IMR-90 (cell line): ENCODE results near the gene SAMD7. TPM values are rescaled to one million over a fixed set of nuclear protein-coding genes. Genes with fewer than 3 reads are reported as not detected.

Experiments used
- ATAC-seq: fragments of 200-7000 bp; cut with Tn5 transposase; 2 replicates; pipeline ENCODE4 v1.9.1; 2020; ENCODE audit warnings: low read depth, mild to moderate bottlenecking, moderate library complexity
- BruUV-seq: library from RNA; stranded (reverse); fragments of 400-500 nt; replicated peaks from 2 replicates; lab custom pipeline; 2021; lab: Mats Ljungman, UMichigan
- CTCF ChIA-PET: fragments of 300-600 bp; formaldehyde crosslinking; extraction: SDS; loops from one replicate; lab custom pipeline; 2021; ENCODE audit warnings: antibody characterized with exemption; lab: Yijun Ruan, JAX
- POLR2A ChIA-PET: fragments of 300-600 bp; sonication (Branson Sonifier 250); formaldehyde crosslinking; loops from one replicate; lab custom pipeline; 2022; ENCODE audit warnings: antibody characterized with exemption; ENCODE audit not compliant: unreplicated experiment; lab: Charles Lee
- DNase-seq: peaks from one replicate; pipeline ENCODE4 v3.0.0; 2013
- H2AFZ ChIP-seq: replicated peaks from 2 replicates; pipeline ENCODE3; 2013; ENCODE audit warnings: low read length, mild to moderate bottlenecking; ENCODE audit not compliant: poor library complexity
- H2AK5ac ChIP-seq: 2 replicates; pipeline ENCODE4 v1.6.1; 2013; ENCODE audit warnings: low read depth, low read length, inconsistent platforms
- H2AK9ac ChIP-seq: replicated peaks from 2 replicates; pipeline ENCODE3; 2013; ENCODE audit warnings: mild to moderate bottlenecking, low read depth, low read length, moderate library complexity; ENCODE audit not compliant: poor library complexity
- H2BK120ac ChIP-seq: 2 replicates; pipeline ENCODE4 v1.6.1; 2013; ENCODE audit warnings: low read depth, low read length, inconsistent platforms
- H2BK15ac ChIP-seq: 3 replicates; pipeline ENCODE4 v1.6.1; 2013; ENCODE audit warnings: low read depth, low read length, inconsistent platforms
- H2BK20ac ChIP-seq: 2 replicates; pipeline ENCODE4 v1.6.1; 2013; ENCODE audit warnings: low read depth, mild to moderate bottlenecking, inconsistent platforms, low read length, moderate library complexity
- H2BK5ac ChIP-seq: 2 replicates; pipeline ENCODE4 v1.6.1; 2013; ENCODE audit warnings: mild to moderate bottlenecking, low read depth, low read length, inconsistent platforms; ENCODE audit not compliant: poor library complexity, severe bottlenecking
- H3K14ac ChIP-seq: replicated peaks from 2 replicates; pipeline ENCODE4 v1.6.1; 2013; ENCODE audit warnings: low read depth, low read length, inconsistent platforms
- H3K18ac ChIP-seq: 2 replicates; pipeline ENCODE4 v1.6.1; 2013; ENCODE audit warnings: low read depth, low read length, control low read depth
- H3K23ac ChIP-seq: 2 replicates; pipeline ENCODE4 v1.6.1; 2013; ENCODE audit warnings: low read depth, low read length, inconsistent platforms
- H3K27ac ChIP-seq: 2 replicates; pipeline ENCODE4 v1.5.1; 2013; ENCODE audit warnings: mild to moderate bottlenecking, control low read depth, low read length; ENCODE audit not compliant: insufficient read depth
- H3K27me3 ChIP-seq: 2 replicates; pipeline ENCODE4 v1.6.1; 2013; ENCODE audit warnings: low read length; ENCODE audit not compliant: control insufficient read depth, insufficient read depth
- H3K36me3 ChIP-seq: 2 replicates; pipeline ENCODE4 v1.6.1; 2013; ENCODE audit warnings: low read length, mixed read lengths; ENCODE audit not compliant: control insufficient read depth, insufficient read depth
- H3K4ac ChIP-seq: 2 replicates; pipeline ENCODE4 v1.6.1; 2013; ENCODE audit warnings: low read depth, low read length, inconsistent platforms
- H3K4me1 ChIP-seq: 2 replicates; pipeline ENCODE4 v1.6.1; 2013; ENCODE audit warnings: low read length, mixed read lengths; ENCODE audit not compliant: control insufficient read depth, insufficient read depth
- H3K4me2 ChIP-seq: 2 replicates; pipeline ENCODE4 v1.6.1; 2013; ENCODE audit warnings: low read depth, mild to moderate bottlenecking, control low read depth, low read length, moderate library complexity
- H3K4me3 ChIP-seq: 2 replicates; pipeline ENCODE4 v1.5.1; 2013; ENCODE audit warnings: low read depth, mild to moderate bottlenecking, control low read depth, low read length, moderate library complexity; ENCODE audit not compliant: insufficient read depth
- H3K56ac ChIP-seq: 2 replicates; pipeline ENCODE4 v1.6.1; 2013; ENCODE audit warnings: low read length, inconsistent platforms; ENCODE audit not compliant: insufficient read depth; ENCODE audit errors: extremely low read depth
- H3K79me1 ChIP-seq, 2 experiments: 2 replicates each; pipeline ENCODE4 v1.6.1; 2013; ENCODE audit warnings: low read length in 2 of 2, inconsistent platforms in 1 of 2, low read depth in 1 of 2
- H3K9ac ChIP-seq: 2 replicates; pipeline ENCODE4 v1.6.1; 2013; ENCODE audit warnings: low read depth, low read length, control low read depth
- H3K9me1 ChIP-seq: 2 replicates; pipeline ENCODE4 v1.6.1; 2013; ENCODE audit warnings: low read length, inconsistent platforms; ENCODE audit not compliant: insufficient read depth
- H3K9me3 ChIP-seq: 2 replicates; pipeline ENCODE4 v1.6.1; 2013; ENCODE audit warnings: low read length; ENCODE audit not compliant: control insufficient read depth, insufficient read depth
- H4K20me1 ChIP-seq: 2 replicates; pipeline ENCODE4 v1.6.1; 2013; ENCODE audit warnings: low read length, inconsistent platforms; ENCODE audit not compliant: insufficient read depth
- H4K5ac ChIP-seq: 2 replicates; pipeline ENCODE4 v1.6.1; 2013; ENCODE audit warnings: mild to moderate bottlenecking, low read depth, low read length, control low read depth
- H4K8ac ChIP-seq, 2 experiments: 2 replicates each; pipeline ENCODE4 v1.6.1; 2013; ENCODE audit warnings: low read depth in 2 of 2, low read length in 2 of 2, control low read depth in 1 of 2, inconsistent platforms in 1 of 2
- H4K91ac ChIP-seq: 2 replicates; pipeline ENCODE4 v1.6.1; 2013; ENCODE audit warnings: low read depth, low read length, inconsistent platforms; ENCODE audit not compliant: insufficient read depth
- BHLHE40 ChIP-seq: fragments of 150-350 bp; IDR thresholded peaks from 2 replicates; pipeline ENCODE4 v1.6.1; 2016; ENCODE audit warnings: mild to moderate bottlenecking, low read depth, low read length
- CEBPB ChIP-seq: IDR thresholded peaks from 2 replicates; pipeline ENCODE4 v1.6.1; 2012; ENCODE audit warnings: low read depth, low read length, improper control_type of control experiment
- CHD1 ChIP-seq: IDR thresholded peaks from 2 replicates; pipeline ENCODE4 v1.6.1; 2012; ENCODE audit warnings: low read depth, low read length, improper control_type of control experiment
- FOS ChIP-seq: fragments of 150-350 bp; IDR thresholded peaks from 2 replicates; pipeline ENCODE4 v1.6.1; 2016; ENCODE audit warnings: low read depth, low read length
- MAFK ChIP-seq: IDR thresholded peaks from 2 replicates; pipeline ENCODE4 v1.6.1; 2012; ENCODE audit warnings: low read depth, low read length, improper control_type of control experiment
- MAZ ChIP-seq: IDR thresholded peaks from 2 replicates; pipeline ENCODE4 v1.6.1; 2012; ENCODE audit warnings: low read depth, mild to moderate bottlenecking, low read length, improper control_type of control experiment, moderate library complexity, borderline replicate concordance
- MXI1 ChIP-seq: IDR thresholded peaks from 2 replicates; pipeline ENCODE4 v1.6.1; 2012; ENCODE audit warnings: low read depth, mild to moderate bottlenecking, low read length, moderate library complexity, borderline replicate concordance
- NFE2L2 ChIP-seq: fragments of 150-350 bp; IDR thresholded peaks from 2 replicates; pipeline ENCODE4 v1.6.1; 2016; ENCODE audit warnings: low read depth, mild to moderate bottlenecking, low read length
- POLR2A ChIP-seq: IDR thresholded peaks from 2 replicates; pipeline ENCODE4 v1.6.1; 2012; ENCODE audit warnings: mild to moderate bottlenecking, low read depth, low read length
- RAD21 ChIP-seq: IDR thresholded peaks from 2 replicates; pipeline ENCODE4 v1.6.1; 2012; ENCODE audit warnings: low read length, improper control_type of control experiment
- RCOR1 ChIP-seq: IDR thresholded peaks from 2 replicates; pipeline ENCODE4 v1.6.1; 2012; ENCODE audit warnings: mild to moderate bottlenecking, low read length, improper control_type of control experiment; ENCODE audit not compliant: insufficient replicate concordance
- RFX5 ChIP-seq: IDR thresholded peaks from 2 replicates; pipeline ENCODE4 v1.8.0; 2012; ENCODE audit warnings: low read depth, mild to moderate bottlenecking, low read length, moderate library complexity
- SMC3 ChIP-seq: fragments of 150-350 bp; IDR thresholded peaks from 2 replicates; pipeline ENCODE4 v1.6.1; 2016; ENCODE audit warnings: low read depth, mild to moderate bottlenecking, antibody characterized with exemption, low read length, moderate library complexity
- USF2 ChIP-seq: fragments of 150-350 bp; IDR thresholded peaks from 2 replicates; pipeline ENCODE4 v1.6.1; 2017; ENCODE audit warnings: mild to moderate bottlenecking, antibody characterized with exemption, low read length, low read depth
- WGBS, 2 experiments: methylation state at CpG; one replicate each; pipeline versions ENCODE4 v1.1.5 to v1.1.7; 2013; ENCODE audit warnings: missing lambda C conversion rate in 2 of 2; ENCODE audit not compliant: insufficient read length in 1 of 2; ENCODE audit errors: extremely low coverage in 2 of 2; 5-methylcytosine and 5-hydroxymethylcytosine counted together
- dilution Hi-C: fragments of 300-500 bp; cut with HindIII; formaldehyde crosslinking; loops from one replicate; pipeline ENCODE4 v1.14.3; 2018; ENCODE audit warnings: low sequenced_read_pairs; ENCODE audit not compliant: unreplicated experiment
- in situ Hi-C: fragments of 300-500 bp; cut with MboI; formaldehyde crosslinking; loops from 3 replicates; pipeline ENCODE4 v1.14.3; 2019; ENCODE audit warnings: low sequenced_read_pairs, inconsistent platforms, mixed read lengths
- intact Hi-C: fragments of 100-400 bp; cut with micrococcal nuclease; formaldehyde crosslinking; loops from 2 replicates; pipeline ENCODE4 v1.10.0; 2022
- polyA plus RNA-seq, 3 experiments: library from polyadenylated mRNA; depleted of rRNA; stranded (reverse); fragments of >200 nt; gene quantifications; 2 replicates each; pipeline ENCODE4 v1.2.3, GENCODE V29; 2012; ENCODE audit warnings: low replicate concordance in 1 of 3
- total RNA-seq: library from RNA; depleted of rRNA; stranded (reverse); fragments of >200 nt; gene quantifications from 2 replicates; pipeline ENCODE4 v1.2.3, GENCODE V29; 2012
- TF ChIP-seq, protein P1 (sequence below): fragments of 150-350 bp; IDR thresholded peaks from 2 replicates; pipeline ENCODE4 v1.6.1; 2016; ENCODE audit warnings: low read depth, mild to moderate bottlenecking, low read length, moderate library complexity, borderline replicate concordance
- TF ChIP-seq, protein P2 (sequence below): conservative IDR thresholded peaks from 2 replicates; pipeline ENCODE4 v1.5.1; 2012; ENCODE audit warnings: mild to moderate bottlenecking, low read depth, low read length, improper control_type of control experiment

SAMD7 gene
- total and polyA plus RNA-seq, 2 of the 4 experiments (the other 2 are of a cell fraction) = not detected

DNA sequence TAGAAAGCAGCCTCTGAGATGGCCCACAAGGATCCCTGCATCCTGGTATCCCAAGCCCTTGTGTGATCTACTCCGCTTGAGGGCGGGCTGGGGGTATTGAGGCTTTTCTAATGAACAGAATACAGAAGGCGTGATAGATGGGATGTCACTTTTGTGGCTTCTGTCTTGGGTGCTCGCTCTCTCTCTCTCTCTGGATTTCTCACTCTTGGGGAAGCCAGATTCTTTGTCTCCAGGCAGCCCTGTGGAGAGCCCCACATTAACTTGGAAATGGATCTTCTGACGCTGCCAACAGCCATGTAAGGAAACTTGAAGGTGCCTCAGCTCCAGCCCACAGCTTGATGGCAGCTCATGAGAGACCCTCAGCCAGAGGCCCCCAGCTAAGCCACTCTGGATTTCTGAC, 28.4 kb downstream of the SAMD7 start:
- Histone ChIP-seq H2BK5ac (no peak overlapping the region), H2AK9ac (no peak overlapping the region), H3K9ac (no peak overlapping the region), H3K23ac (no peak overlapping the region), H3K79me1 (no peaks in the 10 kb centered on the region), H3K9me3 (no peaks in the 10 kb centered on the region), H2BK20ac (no peak overlapping the region), H4K8ac (no peak overlapping the region), H3K14ac (no peak overlapping the region), H4K5ac (no peak overlapping the region), H2AK5ac (no peak overlapping the region), H3K4me1 (no peaks in the 10 kb centered on the region), H3K9me1 (no peaks in the 10 kb centered on the region), H3K18ac (no peak overlapping the region), H2BK120ac (no peak overlapping the region), H4K20me1 (no peaks in the 10 kb centered on the region), H3K36me3 (no peaks in the 10 kb centered on the region), H4K91ac (no peak overlapping the region), H2AFZ (no peak overlapping the region), H2BK15ac (no peak overlapping the region), H3K4ac (no peak overlapping the region), H3K27ac (no peak overlapping the region), H3K27me3 (peaks cover 18% of the 10 kb centered on the region), H3K4me2 (no peak overlapping the region), H3K56ac (no peak overlapping the region), H3K4me3 (no peak overlapping the region)
- DNase-seq (no peak), ATAC-seq (no peak)
- ChIA-PET POLR2A (no interaction called here), CTCF (no interaction called here)
- intact Hi-C loops (no loop called here), in situ Hi-C loops (no loop called here), dilution Hi-C loops (no loop called here)
- no peak for TF ChIP-seq MXI1
- no peak for TF ChIP-seq MAZ
- TF ChIP-seq CEBPB = no peak
- no peak for TF ChIP-seq MAFK
- TF ChIP-seq CHD1 = no peak
- TF ChIP-seq, protein P1, sequence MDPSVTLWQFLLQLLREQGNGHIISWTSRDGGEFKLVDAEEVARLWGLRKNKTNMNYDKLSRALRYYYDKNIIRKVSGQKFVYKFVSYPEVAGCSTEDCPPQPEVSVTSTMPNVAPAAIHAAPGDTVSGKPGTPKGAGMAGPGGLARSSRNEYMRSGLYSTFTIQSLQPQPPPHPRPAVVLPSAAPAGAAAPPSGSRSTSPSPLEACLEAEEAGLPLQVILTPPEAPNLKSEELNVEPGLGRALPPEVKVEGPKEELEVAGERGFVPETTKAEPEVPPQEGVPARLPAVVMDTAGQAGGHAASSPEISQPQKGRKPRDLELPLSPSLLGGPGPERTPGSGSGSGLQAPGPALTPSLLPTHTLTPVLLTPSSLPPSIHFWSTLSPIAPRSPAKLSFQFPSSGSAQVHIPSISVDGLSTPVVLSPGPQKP = no peak
- no peak for TF ChIP-seq SMC3
- TF ChIP-seq RAD21 = no peak
- TF ChIP-seq, protein P2, sequence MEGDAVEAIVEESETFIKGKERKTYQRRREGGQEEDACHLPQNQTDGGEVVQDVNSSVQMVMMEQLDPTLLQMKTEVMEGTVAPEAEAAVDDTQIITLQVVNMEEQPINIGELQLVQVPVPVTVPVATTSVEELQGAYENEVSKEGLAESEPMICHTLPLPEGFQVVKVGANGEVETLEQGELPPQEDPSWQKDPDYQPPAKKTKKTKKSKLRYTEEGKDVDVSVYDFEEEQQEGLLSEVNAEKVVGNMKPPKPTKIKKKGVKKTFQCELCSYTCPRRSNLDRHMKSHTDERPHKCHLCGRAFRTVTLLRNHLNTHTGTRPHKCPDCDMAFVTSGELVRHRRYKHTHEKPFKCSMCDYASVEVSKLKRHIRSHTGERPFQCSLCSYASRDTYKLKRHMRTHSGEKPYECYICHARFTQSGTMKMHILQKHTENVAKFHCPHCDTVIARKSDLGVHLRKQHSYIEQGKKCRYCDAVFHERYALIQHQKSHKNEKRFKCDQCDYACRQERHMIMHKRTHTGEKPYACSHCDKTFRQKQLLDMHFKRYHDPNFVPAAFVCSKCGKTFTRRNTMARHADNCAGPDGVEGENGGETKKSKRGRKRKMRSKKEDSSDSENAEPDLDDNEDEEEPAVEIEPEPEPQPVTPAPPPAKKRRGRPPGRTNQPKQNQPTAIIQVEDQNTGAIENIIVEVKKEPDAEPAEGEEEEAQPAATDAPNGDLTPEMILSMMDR = no peak
- TF ChIP-seq RFX5 = no peak
- TF ChIP-seq FOS = no peak
- no peak for TF ChIP-seq POLR2A
- TF ChIP-seq RCOR1 = no peak
- TF ChIP-seq NFE2L2 = no peak
- no peak for TF ChIP-seq BHLHE40
- TF ChIP-seq USF2 = no peak
- WGBS, 2 experiments = no CpG with 5 or more reads among the region's 5 CpGs
- BruUV-seq = no TSS peak
